ENCODE measurements around the gene KYNU. TPM values are rescaled to one million over a fixed set of nuclear protein-coding genes. Genes with fewer than 3 reads are reported as not detected.

Gene KYNU
- total RNA-seq, 2 donors from 2014 or later: 0.52 to 0.94 TPM

DNA sequence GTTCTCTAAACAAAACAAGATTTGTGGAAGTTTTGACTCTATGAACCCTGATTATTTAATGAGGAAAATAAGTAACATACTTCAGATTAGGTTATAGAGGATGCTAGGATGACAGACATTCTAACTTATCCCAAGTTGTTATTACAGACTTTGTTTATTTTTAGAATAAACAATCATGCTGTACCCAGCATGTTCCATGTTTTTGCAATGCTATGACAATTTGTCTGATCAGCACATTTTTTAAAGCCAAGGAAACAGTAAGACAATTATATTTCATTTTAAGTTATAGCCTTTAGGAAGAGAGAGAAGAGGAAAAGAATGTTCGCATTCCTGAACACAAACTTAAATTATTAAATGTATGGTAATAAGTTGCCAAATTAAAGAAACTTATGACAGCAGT is 119.8 kb downstream of the KYNU start:
- TF ChIP-seq, protein P1, sequence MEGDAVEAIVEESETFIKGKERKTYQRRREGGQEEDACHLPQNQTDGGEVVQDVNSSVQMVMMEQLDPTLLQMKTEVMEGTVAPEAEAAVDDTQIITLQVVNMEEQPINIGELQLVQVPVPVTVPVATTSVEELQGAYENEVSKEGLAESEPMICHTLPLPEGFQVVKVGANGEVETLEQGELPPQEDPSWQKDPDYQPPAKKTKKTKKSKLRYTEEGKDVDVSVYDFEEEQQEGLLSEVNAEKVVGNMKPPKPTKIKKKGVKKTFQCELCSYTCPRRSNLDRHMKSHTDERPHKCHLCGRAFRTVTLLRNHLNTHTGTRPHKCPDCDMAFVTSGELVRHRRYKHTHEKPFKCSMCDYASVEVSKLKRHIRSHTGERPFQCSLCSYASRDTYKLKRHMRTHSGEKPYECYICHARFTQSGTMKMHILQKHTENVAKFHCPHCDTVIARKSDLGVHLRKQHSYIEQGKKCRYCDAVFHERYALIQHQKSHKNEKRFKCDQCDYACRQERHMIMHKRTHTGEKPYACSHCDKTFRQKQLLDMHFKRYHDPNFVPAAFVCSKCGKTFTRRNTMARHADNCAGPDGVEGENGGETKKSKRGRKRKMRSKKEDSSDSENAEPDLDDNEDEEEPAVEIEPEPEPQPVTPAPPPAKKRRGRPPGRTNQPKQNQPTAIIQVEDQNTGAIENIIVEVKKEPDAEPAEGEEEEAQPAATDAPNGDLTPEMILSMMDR (IDR thresholded peaks at IDR 0.05): no peak
- H3K27me3 ChIP-seq: no peaks in the 10 kb centered on the region

DNA sequence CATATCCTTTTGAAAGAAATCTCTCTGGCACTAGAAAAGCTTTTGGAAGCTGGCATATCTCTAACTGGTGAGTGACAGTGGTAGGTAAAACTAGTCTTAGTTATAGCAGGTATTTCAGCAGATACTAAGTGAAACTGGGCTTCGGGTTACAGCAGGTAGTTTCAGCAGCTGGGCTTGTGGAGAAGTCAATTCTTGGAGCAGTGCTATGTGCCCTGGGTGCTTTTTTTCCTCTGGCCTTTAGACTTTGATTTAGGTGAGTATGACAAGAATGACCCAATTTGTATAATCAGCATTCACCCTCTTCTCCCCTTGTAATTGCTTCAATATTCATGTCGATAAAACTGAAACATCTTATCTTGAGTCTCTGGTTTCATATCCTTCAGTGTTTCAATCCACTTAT is 123.1 kb downstream of the KYNU start:
- no peak for DNase-seq (ENCODE audit: low spot score)
- TF ChIP-seq, protein P1 (IDR thresholded peaks at IDR 0.05): no peak
- Histone ChIP-seq H3K36me3 (no peaks in the 10 kb centered on the region), H3K27me3 (no peaks in the 10 kb centered on the region), H3K27ac (no peak overlapping the region), H3K4me1 (no peaks in the 10 kb centered on the region), H3K4me3 (no peak overlapping the region), H3K9me3 (no peaks in the 10 kb centered on the region)

More for the DNA sequence above, 119.8 kb downstream of the KYNU start:
- Histone ChIP-seq H3K27ac (no peak overlapping the region), H3K4me3 (no peak overlapping the region), H3K9me3 (no peaks in the 10 kb centered on the region), H3K36me3 (no peaks in the 10 kb centered on the region), H3K4me1 (no peaks in the 10 kb centered on the region)
- no peak for DNase-seq (ENCODE audit: low spot score)

DNA sequence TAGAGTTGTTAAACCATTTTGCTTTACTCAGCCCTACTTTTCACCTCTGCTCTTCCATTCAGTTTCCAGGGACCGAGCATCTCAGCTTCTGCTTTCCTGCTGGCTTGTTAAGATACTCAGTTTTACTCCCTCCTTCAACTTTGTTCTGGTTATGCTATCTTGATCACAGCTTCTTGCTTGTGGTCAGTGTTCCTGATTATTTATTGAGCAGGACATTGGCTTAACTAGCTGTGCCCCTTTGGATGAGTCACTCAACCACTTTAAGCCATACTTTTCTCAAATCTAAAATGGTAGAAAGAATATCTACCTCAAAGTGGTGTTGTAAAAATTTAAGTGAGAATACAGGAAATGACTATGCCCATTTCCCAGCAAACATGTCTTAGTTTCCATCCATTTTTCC is 124.0 kb downstream of the KYNU start:
- no peaks in the 10 kb centered on the region for H3K9me3 ChIP-seq
- DNase-seq (ENCODE audit: low spot score): no peak
- no peak overlapping the region for H3K27ac ChIP-seq
- no peaks in the 10 kb centered on the region for H3K27me3 ChIP-seq
- no peak overlapping the region for H3K4me3 ChIP-seq
- no peaks in the 10 kb centered on the region for H3K4me1 ChIP-seq
- TF ChIP-seq, protein P1 (IDR thresholded peaks at IDR 0.05): no peak
- H3K36me3 ChIP-seq: no peaks in the 10 kb centered on the region

DNA sequence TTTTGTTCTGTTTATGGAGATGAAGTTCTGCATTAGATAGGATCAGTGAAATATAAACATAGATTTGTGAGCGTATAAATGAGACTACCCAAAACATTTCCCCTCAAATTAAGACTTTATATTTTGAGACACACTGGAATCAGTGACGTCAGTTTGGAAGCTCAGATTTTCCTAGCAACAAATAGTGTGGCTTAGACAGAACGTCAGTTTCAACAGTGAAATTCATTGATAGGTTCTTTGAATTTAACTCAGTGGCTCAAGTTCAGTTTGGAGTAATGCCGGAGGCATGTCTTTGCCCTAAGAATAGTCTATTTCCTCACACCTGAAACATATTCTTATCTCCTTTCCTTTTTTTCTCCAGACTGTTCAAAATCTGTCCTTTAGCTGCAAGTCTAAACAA is 138.2 kb downstream of the KYNU start:
- TF ChIP-seq, protein P1 (IDR thresholded peaks at IDR 0.05): no peak
- Histone ChIP-seq H3K4me3 (no peak overlapping the region), H3K27ac (no peak overlapping the region), H3K4me1 (no peaks in the 10 kb centered on the region), H3K36me3 (no peaks in the 10 kb centered on the region), H3K27me3 (no peaks in the 10 kb centered on the region), H3K9me3 (no peaks in the 10 kb centered on the region)
- DNase-seq (ENCODE audit: low spot score): no peak

DNA sequence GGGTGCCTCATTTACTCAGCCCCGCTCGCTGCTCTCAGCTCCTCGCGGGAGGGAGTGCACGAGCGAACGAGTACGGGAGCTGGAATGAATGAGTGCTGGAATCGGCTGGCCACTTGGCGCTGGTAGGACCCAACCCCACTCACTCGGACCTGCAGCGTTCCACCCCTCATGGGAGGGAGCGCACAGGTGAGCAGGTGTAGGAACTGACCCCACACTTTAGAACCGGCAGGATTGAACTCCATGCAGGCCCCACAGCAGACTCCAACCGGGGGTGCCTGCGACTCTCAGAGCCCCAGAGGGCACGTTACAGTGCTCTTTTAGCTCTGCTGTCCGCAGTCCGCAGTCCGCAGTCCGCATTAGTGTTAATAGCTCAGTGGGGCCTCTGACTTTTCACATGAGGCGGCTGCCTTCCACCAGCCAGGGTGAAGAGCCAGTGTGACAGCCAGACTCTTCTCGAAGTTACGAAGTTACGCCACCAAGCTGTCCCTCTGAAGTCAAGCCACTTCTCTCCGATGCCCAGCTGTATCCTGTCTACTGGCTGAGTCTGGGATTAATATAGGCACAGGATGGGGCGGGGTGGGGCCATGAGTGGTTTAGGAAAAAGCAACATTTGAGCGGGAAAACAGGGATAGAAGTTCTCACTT is 149.1 kb downstream of the KYNU start:
- H3K27me3 ChIP-seq: no peaks in the 10 kb centered on the region
- TF ChIP-seq, protein P1 (IDR thresholded peaks at IDR 0.05): no peak
- no peak for DNase-seq (ENCODE audit: low spot score)
- no peak overlapping the region for H3K27ac ChIP-seq
- peaks cover 0 to 9% of the 10 kb centered on the region in 2 donors for H3K4me1 ChIP-seq
- peak overlapping the region in 1 of 2 donors; percentile 1 for H3K4me3 ChIP-seq
- no peaks in the 10 kb centered on the region for H3K9me3 ChIP-seq
- no peaks in the 10 kb centered on the region for H3K36me3 ChIP-seq

DNA sequence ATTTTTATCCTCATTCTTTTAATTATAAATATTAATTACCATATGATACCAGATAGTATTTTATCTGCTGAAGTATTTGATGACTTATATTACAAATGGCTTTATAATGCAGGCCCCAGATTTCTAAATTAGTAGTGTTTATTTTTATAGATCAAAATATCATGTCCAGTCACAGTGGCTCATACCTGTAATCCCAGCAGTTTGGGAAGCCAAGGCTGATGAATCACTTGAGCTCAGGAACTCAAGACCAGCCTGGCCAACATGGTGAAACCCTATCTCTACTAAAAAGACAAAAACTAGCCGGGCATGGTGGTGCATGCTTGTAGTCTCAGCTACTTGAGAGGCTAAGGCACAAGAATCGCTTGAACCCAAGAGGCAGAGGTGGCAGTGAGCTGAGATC is 151.7 kb downstream of the KYNU start:
- no peaks in the 10 kb centered on the region for H3K27me3 ChIP-seq
- H3K9me3 ChIP-seq: no peaks in the 10 kb centered on the region
- no peak for DNase-seq (ENCODE audit: low spot score)
- no peaks in the 10 kb centered on the region for H3K36me3 ChIP-seq
- TF ChIP-seq, protein P1 (IDR thresholded peaks at IDR 0.05): no peak
- peaks cover 0 to 9% of the 10 kb centered on the region in 2 donors for H3K4me1 ChIP-seq
- H3K4me3 ChIP-seq: no peak overlapping the region
- no peak overlapping the region for H3K27ac ChIP-seq

Measured in right atrium auricular region (tissue), 2 donors.